Measurements from ENCODE around the gene RNF8. TPM values are rescaled to one million over a fixed set of nuclear protein-coding genes. Genes with fewer than 3 reads are reported as not detected.

The RNF8 gene
- total RNA-seq, 4 donors from 2014 or later = 6.9 to 17.8 (median 11.9) TPM

GRCh38 chr6:37382994-37383765, 29.4 kb downstream of the RNF8 start:
- Histone ChIP-seq H3K4me1 (no peaks in the 10 kb centered on the region), H3K27ac (no peak overlapping the region), H3K4me3 (no peak overlapping the region), H3K36me3 (peaks cover 0 to 6% of the 10 kb centered on the region in 2 donors), H3K27me3 (no peaks in the 10 kb centered on the region), H3K9me3 (no peaks in the 10 kb centered on the region)
- in situ Hi-C loops (cut with MboI; ENCODE audit: low sequenced_read_pairs in 4 of 4) = no loop called here
- no peak for DNase-seq
- intact Hi-C loops (cut with DNase I; ENCODE audit: low total_unique reads) = no loop called here
- ATAC-seq = no peak
- TF ChIP-seq, protein P1, sequence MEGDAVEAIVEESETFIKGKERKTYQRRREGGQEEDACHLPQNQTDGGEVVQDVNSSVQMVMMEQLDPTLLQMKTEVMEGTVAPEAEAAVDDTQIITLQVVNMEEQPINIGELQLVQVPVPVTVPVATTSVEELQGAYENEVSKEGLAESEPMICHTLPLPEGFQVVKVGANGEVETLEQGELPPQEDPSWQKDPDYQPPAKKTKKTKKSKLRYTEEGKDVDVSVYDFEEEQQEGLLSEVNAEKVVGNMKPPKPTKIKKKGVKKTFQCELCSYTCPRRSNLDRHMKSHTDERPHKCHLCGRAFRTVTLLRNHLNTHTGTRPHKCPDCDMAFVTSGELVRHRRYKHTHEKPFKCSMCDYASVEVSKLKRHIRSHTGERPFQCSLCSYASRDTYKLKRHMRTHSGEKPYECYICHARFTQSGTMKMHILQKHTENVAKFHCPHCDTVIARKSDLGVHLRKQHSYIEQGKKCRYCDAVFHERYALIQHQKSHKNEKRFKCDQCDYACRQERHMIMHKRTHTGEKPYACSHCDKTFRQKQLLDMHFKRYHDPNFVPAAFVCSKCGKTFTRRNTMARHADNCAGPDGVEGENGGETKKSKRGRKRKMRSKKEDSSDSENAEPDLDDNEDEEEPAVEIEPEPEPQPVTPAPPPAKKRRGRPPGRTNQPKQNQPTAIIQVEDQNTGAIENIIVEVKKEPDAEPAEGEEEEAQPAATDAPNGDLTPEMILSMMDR (IDR thresholded peaks at IDR 0.05 in 4 of 5, conservative IDR thresholded peaks at IDR 0.05 in 1 of 5) = no peak
- no peak for TF ChIP-seq POLR2A (IDR thresholded peaks at IDR 0.05)

DNA sequence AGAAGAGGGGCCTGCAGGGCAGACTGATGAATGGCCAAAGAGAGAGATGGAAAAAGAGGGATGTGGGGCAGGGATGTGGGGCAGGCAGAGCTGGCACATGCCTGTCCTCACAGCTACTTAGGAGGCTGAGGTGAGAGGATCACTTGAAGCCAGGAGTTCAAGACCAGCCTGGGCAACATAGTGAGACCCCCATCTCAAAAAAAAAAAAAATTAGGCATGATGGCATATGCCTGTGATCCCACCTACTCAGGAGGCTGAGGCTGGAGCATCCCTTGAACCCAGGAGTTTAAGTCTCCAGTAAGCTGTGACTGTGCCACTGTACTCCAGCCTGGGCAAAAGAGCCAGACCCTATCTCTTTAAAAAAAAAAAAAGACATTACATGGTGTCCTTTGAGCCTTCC, 34.8 kb downstream of the RNF8 start:
- Histone ChIP-seq H3K4me1 (no peaks in the 10 kb centered on the region), H3K27ac (no peak overlapping the region), H3K9me3 (no peaks in the 10 kb centered on the region), H3K4me3 (no peak overlapping the region), H3K27me3 (no peaks in the 10 kb centered on the region), H3K36me3 (peaks cover 0 to 24% of the 10 kb centered on the region in 2 donors)
- DNase-seq (no peak), ATAC-seq (no peak)
- in situ Hi-C loops (cut with MboI; ENCODE audit: low sequenced_read_pairs in 4 of 4) (no loop called here), intact Hi-C loops (cut with DNase I; ENCODE audit: low total_unique reads) (no loop called here)
- TF ChIP-seq, protein P1 (IDR thresholded peaks at IDR 0.05 in 4 of 5, conservative IDR thresholded peaks at IDR 0.05 in 1 of 5) = no peak
- TF ChIP-seq POLR2A (IDR thresholded peaks at IDR 0.05) = no peak

DNA sequence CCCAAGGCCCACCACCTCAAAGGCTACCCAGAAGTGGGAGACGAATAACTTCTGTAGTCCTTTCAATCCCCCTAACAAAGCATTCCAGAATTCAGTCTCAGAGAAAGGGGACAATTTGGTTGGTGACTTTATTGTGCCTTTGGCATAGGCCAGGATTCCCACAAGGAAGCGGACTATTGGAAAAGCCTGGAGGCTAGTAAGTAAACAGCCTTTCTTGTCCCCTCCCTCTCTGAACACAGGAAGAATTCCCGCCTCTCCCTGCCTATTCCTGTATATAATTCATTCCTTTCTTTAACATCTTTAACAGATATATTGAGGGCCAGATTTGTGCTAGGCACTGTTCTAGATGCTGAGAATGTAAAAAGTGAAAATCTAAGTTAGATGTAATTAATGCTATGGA, 36.1 kb downstream of the RNF8 start:
- in situ Hi-C loops (cut with MboI; ENCODE audit: low sequenced_read_pairs in 4 of 4) = no loop called here
- Histone ChIP-seq H3K27ac (no peak overlapping the region), H3K36me3 (peaks cover 0 to 24% of the 10 kb centered on the region in 2 donors), H3K27me3 (no peaks in the 10 kb centered on the region), H3K4me3 (no peak overlapping the region), H3K9me3 (no peaks in the 10 kb centered on the region), H3K4me1 (no peaks in the 10 kb centered on the region)
- DNase-seq (no peak), ATAC-seq (no peak)
- intact Hi-C loops (cut with DNase I; ENCODE audit: low total_unique reads) = no loop called here
- TF ChIP-seq POLR2A (IDR thresholded peaks at IDR 0.05) = no peak
- TF ChIP-seq, protein P1 (IDR thresholded peaks at IDR 0.05 in 4 of 5, conservative IDR thresholded peaks at IDR 0.05 in 1 of 5) = no peak

GRCh38 chr6:37391120-37391519, 37.3 kb downstream of the RNF8 start:
- ATAC-seq (no peak), DNase-seq (no peak)
- Histone ChIP-seq H3K9me3 (no peaks in the 10 kb centered on the region), H3K4me3 (no peak overlapping the region), H3K27me3 (no peaks in the 10 kb centered on the region), H3K36me3 (peaks cover 0 to 24% of the 10 kb centered on the region in 2 donors), H3K4me1 (no peaks in the 10 kb centered on the region), H3K27ac (no peak overlapping the region)
- TF ChIP-seq, protein P1 (IDR thresholded peaks at IDR 0.05 in 4 of 5, conservative IDR thresholded peaks at IDR 0.05 in 1 of 5) = no peak
- no peak for TF ChIP-seq POLR2A (IDR thresholded peaks at IDR 0.05)
- intact Hi-C loops (cut with DNase I; ENCODE audit: low total_unique reads) = no loop called here
- in situ Hi-C loops (cut with MboI; ENCODE audit: low sequenced_read_pairs in 4 of 4) = no loop called here

Data from gastrocnemius medialis (tissue), 4 donors.